ENCODE results near the gene SH3GL2. TPM values are rescaled to one million over a fixed set of nuclear protein-coding genes. Genes with fewer than 3 reads are reported as not detected.
"Not testable (repeated sequence)": the region's sequence is repeated elsewhere in the genome, so short reads cannot be mapped to it uniquely, and the experiment has no call there.

SH3GL2 gene
- polyA plus RNA-seq, 5 donors: 5.7 to 11.1 (median 8.5) TPM

DNA sequence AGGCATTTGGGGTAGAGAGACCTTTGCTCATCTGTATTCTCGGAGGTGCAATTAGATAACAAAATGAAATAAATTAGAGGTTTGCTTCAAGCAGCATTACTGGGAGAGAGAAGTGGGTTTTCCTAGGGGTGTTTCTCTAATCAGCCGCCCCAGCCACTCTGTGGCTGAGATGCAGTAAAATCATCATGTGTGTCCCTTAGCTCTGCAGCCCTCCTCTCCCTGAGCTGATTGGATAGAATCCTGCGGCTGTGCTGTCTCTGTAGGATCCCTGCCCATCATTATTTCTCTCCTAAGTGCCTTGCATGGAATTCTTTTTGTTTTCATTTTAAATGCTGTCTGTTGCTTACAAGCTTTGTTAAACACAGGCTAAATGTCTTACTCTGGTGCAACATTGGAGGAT is 171.4 kb downstream of the SH3GL2 start:
- no peak for DNase-seq

DNA sequence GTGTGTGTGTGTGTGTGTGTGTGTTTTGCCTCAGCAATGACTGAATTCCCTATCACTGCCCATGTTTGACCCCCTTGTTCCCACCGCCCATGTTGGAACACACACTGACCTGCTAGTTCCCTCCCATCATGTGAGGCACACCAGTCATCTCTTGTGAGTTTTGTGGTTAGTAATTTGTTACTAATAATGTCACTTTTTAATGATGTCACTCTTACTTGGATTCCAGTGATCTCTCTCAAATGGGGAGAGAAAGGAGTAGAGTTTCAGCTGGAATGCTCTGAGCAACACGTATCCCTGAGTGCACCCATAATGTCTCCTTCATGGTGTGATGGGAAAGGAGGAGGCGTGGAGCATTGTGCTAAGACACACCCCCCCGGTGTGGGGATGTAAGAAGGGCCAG is 172.6 kb downstream of the SH3GL2 start:
- DNase-seq: no peak

DNA sequence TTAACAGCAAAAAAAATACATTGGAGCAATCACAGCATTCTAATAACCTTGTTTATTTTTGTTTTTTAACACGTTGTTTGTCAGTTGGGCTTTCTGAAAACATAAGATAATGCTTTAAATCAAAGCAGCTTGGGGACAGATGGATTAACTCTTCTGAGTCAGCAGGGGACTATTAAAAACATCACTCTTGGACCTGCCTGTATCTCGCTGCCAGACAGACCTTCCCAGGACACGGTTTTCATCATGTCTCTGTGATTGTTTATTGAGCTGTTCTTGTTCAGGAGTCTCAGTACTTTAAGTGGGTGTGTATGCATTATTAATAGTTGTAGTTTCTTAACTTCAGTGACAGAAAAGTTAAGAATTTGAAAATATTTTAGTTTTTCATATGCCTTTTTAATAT is 173.2 kb downstream of the SH3GL2 start:
- no peak for DNase-seq

DNA sequence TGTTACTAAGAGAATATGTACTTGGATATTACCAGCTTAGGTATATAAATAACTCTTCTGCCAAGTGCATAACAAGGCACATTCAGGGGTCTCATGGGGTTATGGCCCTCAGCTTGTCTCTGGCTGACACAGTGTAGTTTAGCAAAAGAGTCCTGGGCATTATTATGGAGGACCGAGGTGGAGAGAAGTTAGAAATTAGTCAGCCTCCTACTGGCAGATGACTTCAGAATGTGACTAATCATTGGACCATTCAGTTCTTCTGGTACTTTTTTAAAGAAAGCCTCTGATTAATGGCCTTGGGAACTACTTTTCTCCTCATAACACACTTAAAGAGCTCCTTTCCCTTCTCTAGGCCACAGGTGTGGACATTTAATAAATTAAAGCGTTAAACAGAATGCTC is 178.9 kb downstream of the SH3GL2 start:
- DNase-seq: no peak

DNA sequence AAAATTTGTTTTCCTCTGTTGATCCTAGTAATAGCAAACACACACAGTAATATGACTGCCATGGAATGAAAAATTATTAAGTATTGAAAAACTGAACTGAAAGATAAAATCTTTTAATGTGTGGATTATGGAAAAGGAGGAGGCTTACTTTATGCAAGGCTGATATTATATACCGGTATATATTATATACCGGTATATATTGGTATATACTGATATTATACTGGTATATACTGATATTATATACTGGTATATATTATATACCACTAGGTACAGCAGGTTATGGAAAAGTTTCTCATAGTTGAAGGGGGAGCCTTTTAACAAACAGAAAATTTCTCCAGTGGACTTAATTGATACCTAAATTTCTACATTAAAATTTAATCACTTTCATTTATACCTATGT is 181.4 kb downstream of the SH3GL2 start:
- DNase-seq: no peak

DNA sequence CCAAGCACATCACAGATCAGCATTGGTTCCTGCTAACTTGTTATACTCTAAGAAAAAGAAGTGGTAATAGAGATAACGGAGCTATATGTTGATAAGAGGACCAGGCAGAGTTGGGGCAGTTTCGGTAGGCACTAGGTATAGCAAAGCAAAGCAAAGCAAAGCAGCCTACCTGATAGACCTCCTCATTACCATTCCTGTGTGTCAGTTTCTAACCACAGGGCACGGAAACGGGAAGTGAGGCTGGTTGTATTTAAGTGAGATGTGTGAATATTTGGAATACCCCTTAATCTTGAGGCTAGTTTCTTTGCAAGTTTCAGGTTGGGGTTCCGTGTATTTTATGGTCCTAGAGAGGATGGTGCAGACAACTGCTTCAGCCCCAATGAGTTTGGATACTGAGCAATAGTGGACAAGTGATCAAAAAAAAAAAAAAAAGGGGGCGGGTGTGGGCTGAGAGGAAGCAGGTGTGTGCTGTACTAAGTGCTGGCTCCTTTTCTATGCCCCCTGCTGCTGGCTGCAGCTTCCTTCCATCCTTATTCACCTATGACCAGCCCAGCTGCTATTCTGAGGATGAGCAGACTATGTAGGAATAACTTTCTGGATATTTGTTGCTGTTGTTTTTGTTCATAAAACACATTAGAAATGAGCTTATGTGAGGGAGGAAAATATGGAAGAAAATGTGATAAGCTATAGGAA is 183.3 kb downstream of the SH3GL2 start:
- DNase-seq: no peak

DNA sequence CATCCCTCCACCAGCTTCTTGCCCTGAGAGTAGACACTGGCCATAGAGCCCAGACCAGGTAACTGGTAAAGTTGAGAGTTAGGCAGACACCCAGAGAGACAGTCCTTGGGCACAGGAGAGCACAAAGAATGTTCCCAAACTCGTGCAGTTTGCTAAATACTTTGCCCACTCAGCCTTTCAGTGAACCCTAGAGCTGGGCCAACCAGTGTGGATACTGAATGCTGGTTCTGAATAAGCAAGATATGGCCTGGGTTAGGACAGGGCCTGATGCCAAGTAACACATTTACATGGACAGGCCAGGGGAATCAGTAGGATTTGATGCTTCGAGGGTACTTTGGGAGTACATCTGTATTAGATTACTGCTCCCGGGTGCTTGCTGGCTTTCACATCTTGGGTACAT is 185.4 kb downstream of the SH3GL2 start:
- no peak for DNase-seq

DNA sequence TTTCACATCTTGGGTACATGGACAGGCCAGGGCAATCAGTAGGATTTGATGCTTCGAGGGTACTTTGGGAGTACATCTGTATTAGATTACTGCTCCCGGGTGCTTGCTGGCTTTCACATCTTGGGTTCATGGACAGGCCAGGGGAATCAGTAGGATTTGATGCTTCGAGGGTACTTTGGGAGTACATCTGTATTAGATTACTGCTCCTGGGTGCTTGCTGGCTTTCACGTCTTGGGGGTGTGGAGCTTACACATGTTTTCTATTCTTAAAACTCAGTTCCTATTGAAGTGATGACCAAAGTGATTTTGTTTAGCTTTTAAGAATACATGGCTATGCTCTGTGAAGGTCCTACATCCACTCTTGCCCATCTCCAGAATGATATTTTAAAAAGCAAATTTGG is 186.3 kb downstream of the SH3GL2 start:
- not testable (repeated sequence) for DNase-seq

DNA sequence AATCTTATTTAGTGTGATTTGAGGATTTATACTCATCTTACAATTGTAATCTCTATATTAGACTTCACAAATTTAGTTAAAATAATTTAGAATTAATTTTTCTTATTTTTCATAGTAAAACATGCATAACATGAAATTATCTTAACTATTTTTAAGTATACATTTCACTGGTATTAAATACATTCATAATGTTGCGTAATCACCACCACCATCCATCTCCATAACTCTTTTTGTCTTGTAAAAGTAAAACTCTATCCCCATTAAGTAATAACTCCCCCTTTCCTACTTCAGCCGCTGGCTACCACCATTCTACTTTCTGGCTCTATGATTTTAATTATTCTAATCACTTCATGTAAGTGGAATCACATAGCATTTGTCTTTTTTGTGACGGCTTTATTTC is 193.4 kb downstream of the SH3GL2 start:
- no peak for DNase-seq

DNA sequence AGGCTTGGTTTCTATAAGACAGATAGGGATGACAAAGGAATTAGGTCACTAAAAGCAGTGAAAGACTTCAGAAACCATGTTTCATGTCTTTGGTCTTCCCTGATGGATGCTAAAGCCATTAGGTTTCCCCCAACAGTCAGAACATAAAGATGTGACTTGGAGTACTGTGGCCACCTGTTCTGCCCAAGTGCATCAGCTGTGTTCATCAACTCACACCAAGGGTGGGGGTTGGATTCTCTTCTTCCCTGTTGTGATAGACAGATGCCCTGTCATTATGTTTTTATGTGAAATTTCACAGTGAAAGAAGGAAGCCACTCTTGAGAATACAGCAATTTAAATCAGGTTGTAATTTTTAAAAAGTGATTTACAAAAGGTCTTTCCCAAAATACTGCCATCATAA is 196.8 kb downstream of the SH3GL2 start:
- no peak for DNase-seq

DNA sequence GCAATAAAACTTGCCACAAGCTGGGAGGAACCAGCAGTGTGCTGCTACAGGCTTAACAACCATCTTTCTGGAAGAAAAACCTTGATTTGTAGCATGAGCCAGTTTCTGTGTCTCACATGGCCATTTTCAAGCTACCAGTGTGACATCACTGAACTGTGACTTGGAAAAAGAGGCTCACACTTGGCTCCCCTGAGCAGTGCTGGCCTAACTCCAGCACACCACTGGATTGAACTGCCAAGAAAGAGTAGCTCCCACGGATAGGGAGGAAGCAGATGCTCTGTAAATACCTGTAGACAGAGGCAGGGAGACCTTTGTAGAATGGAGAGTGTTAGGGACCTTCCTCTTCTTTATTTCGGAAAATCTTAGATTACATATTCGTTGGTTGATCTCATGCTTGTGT is 197.9 kb downstream of the SH3GL2 start:
- peak in 1 of 2 donors; percentile 1 for DNase-seq

DNA sequence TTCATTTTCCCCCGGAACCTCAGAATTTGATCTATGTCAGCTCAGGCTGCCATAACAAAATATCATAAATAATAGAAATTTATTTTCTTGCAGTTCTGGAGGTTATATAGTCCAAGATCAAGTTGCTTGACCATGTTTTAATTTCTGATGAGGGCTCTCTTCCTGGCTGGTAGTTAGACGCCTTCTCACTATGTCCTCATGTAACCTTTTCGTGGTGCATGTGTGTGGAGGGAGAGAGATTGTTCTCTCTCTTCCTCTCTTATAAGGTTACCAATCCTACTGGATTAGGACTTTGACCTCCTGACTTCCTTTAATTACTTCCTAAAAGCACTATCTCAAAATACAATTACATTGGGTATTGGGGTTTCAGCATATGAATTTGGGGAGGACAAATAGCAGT is 198.6 kb downstream of the SH3GL2 start:
- DNase-seq: no peak

DNA sequence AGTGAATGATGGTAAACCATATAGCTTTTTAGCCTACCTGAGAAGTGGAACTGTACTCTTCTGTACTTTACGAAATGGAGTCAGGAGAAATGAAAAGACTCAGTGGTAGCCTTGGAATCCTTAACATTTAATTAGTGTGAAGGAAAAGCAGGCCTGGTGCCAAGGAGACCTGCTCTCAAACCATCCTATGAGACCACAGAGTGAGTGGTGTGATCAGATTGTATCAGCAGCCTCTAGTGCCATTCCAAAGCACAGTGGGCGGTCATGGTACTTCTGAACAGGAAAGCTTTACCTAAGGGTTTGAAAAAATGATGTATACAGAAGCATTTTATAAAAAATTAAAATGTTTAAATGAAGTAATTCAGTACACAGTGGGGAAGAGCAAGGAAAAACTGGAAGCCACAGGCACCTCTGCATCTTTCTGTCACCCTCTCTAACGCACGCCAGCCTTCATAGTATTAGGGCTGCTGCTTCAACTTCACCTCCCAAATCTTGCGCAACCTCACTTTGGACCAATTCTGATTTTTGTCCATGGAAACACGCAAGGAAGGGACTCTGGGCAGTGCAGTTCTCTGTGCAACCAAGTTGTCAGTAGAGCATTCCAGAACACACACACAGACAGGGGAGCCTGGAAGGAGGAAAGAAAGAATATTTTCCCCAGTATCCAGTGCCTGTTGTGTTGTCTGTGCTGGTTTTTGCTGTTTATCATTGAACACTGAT is 203.7 kb downstream of the SH3GL2 start:
- no peak for DNase-seq

DNA sequence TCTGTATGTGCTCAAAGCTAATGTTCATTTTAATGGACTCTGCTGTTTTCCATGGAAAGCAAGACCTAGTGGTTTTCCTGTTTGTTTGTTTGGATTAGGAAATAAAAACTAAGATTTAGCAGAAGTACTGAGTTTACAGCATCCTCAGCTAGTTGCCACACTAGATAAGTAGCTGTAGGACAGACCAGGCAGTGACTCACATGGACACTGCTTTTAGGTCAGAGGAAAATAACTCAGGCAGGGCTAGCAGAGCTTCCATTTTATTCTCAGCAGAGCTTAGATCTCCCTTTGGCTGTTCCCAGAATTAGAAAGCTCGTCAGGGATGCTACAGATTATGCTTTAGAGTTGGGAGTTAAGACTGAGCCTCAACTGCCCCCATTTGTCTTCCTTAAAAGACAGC is 204.4 kb downstream of the SH3GL2 start:
- DNase-seq: no peak

DNA sequence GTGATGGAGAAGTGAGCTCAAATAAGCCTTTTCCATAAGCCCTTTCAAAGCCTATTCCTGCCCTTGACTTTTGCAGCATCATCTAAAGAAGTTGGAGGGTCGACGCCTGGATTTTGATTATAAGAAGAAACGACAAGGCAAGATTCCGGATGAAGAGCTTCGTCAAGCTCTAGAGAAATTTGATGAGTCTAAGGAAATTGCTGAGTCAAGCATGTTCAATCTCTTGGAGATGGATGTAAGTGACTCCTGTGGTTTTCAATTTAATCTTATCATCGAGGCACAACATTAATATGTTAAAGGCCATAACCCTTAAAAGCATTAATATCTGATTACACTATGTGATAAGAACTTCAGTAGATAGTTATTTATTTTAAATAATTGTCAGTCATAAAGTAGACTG is 210.4 kb downstream of the SH3GL2 start:
- DNase-seq: no peak

DNA sequence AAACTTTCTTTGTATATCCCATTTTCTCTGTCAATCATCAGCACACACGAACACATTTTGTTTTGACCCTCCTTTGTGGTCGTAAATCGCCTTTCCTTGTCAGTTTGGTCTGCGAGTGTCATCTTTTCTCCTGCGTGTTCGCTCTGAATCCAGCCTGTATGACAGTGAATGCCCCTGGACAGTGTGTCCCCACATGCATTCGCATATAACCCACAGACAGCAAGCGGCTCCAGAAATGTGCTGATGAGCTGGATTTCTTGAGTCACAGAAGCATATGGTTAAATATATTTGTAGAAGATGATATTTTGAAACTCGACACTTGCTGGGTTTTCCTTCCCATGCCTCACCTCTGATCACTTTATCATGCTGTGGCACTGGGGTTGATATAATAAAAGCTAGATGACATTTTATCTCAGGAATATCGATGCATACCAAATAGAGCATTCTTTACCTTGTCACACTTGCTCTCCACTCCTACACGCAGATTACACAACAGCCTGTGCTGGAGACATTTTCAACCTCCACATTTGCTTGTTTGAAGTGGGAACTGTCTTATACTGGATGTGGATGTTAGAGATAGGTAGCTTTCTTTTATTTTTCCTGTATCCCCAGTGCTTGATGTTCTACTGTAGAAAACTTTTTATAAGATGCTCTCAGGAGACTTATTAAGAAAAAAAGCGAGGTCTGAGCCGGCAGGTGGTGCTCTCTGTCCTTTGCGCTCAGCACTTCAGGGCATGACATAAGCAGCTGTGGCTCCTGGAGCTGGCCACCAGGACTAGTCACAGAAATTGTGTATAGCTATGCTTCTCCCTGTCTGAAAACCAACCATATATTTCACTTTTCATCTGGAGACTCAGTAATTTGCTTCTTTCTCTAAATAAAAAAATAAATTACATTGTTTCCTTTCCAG is 215.1 kb downstream of the SH3GL2 start:
- DNase-seq: no peak

DNA sequence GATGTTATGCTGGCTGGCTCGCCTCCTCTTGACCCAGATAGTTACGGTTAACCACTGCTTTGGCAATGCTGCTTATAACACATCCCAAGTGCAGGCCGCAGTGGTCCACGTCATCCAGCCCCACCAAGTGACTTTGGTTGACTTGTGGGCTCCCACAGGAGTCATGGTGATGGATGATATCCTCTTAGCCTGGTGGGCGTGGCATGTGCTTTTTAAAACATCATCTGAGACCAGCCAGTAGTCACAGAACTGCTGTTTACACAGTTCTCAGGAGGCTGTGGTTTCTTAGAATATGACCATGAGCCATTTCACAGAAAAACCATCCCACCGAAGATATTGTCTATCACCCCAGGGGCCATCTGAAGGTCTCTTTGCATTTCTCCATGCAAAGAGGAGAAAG is 216.9 kb downstream of the SH3GL2 start:
- DNase-seq: no peak

DNA sequence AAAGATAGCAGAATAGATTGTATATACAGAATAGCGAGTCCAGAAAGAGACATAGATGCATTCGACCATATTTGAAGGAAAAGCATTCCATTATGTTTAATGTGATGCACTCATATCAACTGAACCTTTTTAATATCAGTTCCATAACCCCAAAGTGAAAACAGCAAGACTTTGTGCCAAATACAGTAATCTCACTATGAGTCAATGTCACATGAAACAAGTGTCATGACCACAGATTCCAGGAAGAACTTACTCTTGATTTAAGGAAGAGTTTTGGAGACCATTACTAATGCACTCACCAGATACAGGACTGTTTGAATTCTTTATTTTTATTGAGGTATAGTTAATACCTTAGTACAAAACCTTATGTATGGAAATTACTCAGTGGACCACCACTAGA is 220.5 kb downstream of the SH3GL2 start:
- no peak for DNase-seq

DNA sequence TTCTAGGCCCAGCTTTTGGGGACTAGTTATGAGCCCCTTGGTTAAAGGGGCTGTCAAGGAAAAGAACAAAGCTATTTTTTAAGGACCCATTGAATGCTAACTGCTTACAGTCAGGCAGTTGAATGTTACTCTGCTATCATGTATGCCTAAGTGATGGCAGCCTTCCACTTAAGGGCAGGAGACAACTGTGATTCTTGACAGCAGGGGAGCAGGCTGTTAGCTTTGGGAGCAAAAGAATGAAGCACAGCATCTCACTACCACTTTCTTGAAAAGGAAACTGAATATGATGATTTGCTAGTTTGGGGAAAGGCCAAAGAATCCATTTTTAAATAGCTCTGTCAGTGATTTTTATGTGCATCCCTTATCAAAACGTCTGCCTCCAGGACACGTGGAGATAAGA is 221.6 kb downstream of the SH3GL2 start:
- DNase-seq: no peak

DNA sequence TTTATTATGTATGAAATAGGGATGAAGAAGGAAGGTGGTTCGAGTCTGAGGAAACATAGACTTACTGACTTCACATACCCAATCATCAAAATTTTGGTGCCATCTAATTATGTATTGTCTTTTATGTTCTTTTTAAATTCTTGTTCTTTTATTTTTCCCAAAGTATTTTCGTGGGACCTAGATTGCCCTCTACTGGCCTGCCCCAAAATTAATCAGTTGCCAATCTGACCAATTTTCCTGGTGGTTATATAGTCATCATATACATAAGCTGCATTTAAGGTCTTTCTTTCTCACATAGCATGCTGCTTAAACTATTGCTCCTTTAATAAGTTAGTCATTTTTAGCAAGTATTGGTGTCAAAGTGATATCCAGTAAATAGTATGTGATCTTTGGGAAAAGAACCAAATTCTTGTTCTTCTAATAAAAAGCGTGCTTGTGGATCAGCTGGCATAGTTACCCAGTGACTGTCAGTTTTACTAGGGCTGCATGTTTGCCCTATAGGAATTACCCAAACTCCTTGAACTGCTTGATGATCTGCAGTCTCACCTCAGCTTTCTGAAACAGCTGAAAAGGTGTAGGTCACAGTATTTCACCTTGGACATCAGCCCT is 223.5 kb downstream of the SH3GL2 start:
- no peak for DNase-seq

DNA sequence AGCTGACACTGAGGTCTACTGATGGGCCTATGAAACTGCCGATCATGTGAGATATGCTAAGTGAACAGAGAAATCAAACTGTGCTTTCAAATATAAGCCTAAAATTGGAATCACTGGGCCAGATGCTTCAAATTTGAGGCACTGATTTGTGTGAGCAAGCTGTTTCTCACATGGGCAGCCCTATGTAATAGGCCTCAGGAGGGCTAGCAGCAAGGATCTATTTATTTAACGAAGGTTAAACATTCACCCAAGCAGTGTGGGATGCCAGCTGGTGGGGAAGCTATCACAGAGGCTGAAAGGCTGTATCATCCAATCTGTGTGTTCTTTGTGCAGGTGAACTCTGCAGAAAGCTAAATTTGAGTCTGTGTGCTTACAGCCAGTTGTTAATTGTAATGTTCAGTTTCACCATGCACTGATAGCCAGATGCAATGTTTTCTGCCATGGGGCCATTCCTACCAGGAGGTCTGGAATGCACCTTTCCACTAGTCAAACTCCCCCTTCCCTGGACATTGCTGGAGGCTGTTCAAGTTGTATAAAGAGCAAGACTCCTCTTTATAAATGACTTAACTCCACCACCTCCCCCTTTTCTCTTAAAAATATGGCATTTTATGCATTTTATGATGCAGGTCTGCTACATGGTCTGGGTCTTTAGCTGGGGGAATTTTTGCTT is 228.9 kb downstream of the SH3GL2 start:
- DNase-seq: no peak

DNA sequence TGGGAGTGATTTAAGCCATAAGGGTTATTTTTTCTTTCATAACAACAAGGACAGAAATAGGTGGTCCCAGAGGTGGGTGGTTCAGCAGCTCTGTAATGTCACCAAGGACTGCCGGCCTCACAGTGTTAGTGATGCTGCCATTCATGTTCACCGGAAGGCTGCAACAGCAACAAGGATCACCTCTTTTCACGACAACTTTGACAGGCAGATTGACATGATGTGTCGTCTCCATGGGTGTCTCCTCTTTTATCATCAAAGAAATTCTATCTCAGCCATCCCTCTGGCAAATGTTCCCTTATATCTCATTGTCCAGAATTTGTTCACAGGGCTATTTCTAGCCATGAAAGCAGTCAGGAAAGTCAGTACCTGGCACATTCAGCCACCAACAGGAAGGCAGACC is 231.5 kb downstream of the SH3GL2 start:
- DNase-seq: no peak

Measured in right lung (tissue), 5 donors.